Hematopoietic multipotent progenitor cell treated with erythropoietin and hydrocortisone succinate and interleukin-3 and kit ligand, for 15 days (in vitro differentiated cells): ENCODE measurements around the gene TMEM222.
A peak's percentile ranks its signal among the peaks of the same experiment; 100 is the strongest.

Experiments
- DNase-seq: peaks from one replicate; pipeline ENCODE4 v3.0.0-alpha.2; 2015; ENCODE audit warnings: low spot score

The TMEM222 gene

GRCh38 chr1:27306892-27307761 is 14.8 kb upstream of the TMEM222 start:
- no peak for DNase-seq

GRCh38 chr1:27307874-27308598 is 13.9 kb upstream of the TMEM222 start:
- DNase-seq = no peak

GRCh38 chr1:27314169-27314568 is 7.8 kb upstream of the TMEM222 start:
- no peak for DNase-seq

DNA sequence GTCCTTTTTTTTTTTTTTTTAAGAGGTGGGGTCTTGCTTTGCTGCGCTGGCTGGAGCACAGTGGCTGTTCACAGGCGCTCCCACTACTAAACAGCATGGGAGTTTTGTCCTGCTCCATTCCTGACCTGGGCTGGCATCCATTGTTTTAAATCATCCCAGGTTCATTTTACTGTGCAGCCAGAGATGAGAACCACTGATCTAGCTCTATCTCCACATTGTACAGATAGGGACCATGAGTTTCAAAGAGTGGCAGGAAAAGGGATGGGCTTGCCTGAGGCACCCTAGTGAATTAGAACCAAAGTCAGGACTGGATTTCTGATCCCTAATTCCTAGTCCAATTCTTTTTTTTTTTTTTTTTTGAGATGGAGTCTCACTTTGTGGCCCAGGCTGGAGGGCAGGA is 7.2 kb upstream of the TMEM222 start:
- no peak for DNase-seq

DNA sequence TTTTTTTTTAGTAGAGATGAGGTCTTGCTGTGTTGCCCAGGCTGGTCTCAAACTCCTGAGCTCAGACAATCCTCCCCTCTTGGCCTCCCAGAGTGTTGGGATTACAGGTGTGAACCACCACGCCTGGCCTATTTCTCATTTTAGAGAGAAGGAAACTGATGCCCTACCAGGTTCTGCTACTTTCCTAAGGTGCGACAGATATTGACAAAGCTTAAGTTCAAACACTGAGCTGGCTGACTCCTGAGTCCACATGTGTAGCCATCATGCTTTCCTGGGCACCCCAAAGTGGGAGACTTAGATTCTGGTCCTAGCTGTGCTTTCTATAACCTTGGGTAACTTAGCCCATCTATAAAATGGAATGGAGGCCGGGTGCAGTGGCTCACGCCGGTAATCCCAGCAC is 5.1 kb upstream of the TMEM222 start:
- DNase-seq = no peak

GRCh38 chr1:27318136-27318535 is 3.8 kb upstream of the TMEM222 start:
- DNase-seq = no peak

DNA sequence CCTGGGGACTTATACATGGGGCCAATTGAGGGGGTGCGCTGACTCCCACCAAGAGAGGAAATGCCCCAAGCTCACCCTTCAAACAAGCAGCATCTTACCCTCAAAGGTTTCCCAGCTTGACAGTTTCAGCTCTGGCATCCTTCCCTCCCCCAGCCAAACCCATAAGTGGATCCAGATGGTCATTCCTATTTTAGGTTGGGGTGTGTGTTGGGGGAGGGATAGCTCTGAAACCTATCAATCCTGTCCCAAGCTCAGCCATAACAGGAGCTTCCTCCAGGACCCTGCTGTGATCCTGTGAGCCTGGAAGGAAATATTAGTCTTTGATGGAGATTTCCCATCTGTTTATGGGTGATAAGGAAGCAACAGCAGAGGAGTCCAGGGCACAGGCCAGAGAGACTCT is 3.4 kb upstream of the TMEM222 start:
- DNase-seq = no peak

GRCh38 chr1:27322569-27323240 is 742 bp downstream of the TMEM222 start:
- DNase-seq = peak; percentile 38

GRCh38 chr1:27325286-27325685 is 3.3 kb downstream of the TMEM222 start:
- no peak for DNase-seq

DNA sequence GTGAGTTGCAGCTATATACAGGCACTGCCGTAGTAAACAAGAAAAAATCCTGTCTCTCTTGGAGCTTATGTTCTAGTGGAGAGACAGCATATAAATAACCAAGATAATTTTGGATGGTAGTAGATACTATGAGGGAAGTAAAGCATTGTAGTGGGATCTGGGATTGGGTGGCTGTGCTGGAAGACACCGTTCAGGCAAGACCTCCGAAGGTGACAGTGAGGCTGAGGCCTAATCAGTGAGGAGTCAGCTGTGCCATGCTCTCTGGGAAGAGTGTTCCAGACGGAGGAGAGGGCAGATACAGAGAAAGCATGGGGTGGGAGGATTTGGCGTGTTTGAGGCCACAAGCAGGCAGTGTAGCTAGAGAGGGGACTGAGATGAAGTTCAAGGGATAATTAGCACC is 6.0 kb downstream of the TMEM222 start:
- DNase-seq = no peak

- no peak for DNase-seq
Measured at GRCh38 chr1:27330786-27331185, 8.8 kb downstream of the TMEM222 start.

GRCh38 chr1:27331426-27331825 is 9.5 kb downstream of the TMEM222 start:
- DNase-seq = no peak

DNA sequence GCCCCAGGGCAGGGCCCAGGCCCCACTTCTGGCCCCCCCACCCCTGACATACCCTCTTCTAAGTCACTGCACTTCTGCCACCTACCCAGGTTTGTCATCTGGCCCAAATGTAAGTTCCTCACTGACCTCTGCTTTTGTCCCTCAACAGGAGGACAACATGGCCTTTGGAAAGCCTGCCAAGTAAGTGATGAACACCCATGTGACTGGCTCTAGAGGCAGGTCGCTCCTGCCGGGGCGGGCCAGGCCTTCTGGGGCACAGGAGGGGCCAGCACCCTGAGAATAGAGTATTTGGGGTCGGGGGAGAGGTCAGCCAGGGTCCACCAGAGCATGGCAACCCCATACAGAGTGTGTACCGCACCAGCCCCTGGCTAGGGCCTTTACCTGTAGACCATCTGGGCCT is 10.0 kb downstream of the TMEM222 start:
- DNase-seq = no peak

- DNase-seq = peak; percentile 51
Measured at GRCh38 chr1:27332536-27333281, 10.7 kb downstream of the TMEM222 start.

DNA sequence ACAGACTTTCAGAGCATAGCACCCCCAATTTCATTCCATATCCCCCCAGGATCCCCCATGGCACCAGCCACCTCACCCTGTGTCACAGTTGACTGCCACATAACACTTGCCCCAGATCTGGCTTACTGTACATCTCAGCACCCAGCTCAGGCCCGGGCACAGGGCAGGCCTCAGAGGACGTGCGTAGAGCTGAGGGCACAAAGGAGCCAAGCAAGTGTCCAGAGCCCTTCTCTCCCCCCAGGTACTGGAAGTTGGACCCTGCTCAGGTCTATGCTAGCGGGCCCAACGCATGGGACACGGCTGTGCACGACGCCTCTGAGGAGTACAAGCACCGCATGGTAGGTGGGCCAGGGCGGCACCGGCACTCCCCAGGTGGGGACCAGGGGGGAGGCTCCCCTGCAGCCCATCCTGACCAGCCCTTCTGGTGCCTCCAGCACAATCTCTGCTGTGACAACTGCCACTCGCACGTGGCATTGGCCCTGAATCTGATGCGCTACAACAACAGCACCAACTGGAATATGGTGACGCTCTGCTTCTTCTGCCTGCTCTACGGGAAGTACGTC is 11.8 kb downstream of the TMEM222 start:
- no peak for DNase-seq

GRCh38 chr1:27335506-27336422 is 13.8 kb downstream of the TMEM222 start:
- no peak for DNase-seq

- DNase-seq = no peak
Measured at GRCh38 chr1:27336756-27337155, 14.8 kb downstream of the TMEM222 start.

DNA sequence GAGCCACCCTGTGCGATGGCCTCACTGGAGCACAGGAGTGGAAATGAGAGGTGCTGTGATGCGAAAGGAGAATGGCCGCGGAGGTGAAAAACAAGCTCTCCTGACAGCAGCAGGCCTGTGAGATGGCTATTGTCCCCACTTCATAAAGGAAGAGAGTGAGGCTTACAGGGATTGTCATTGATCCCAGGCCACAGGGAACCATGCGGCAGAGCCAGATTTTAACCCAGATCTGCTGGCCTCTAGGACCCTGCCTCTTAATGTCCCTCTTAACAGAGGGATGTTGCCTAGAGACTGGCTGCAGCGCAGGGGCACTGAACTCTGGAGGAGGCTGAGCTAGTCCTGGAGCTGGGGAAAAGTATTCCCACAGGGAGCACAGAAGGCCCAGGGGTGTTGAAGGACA is 16.8 kb downstream of the TMEM222 start:
- no peak for DNase-seq

DNA sequence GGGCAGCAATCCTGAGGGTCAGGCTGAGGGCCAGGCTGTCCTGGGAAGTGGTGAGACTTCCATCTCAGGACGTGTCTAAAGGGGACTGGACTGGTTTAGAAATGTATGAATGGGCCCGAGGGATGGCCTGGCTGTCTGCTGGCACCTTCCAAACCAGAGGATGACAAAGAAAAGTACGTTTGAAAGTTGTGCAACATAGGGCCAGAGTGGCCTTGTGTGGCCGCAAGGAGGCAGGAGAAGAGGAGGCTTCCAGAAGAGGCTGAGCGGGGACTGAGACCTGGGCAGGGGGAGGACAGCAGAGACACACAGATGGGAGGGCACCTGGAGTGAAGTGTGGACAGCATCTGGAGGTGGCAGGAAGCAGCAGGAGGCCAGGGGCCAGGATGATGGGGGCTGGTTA is 17.2 kb downstream of the TMEM222 start:
- no peak for DNase-seq

DNA sequence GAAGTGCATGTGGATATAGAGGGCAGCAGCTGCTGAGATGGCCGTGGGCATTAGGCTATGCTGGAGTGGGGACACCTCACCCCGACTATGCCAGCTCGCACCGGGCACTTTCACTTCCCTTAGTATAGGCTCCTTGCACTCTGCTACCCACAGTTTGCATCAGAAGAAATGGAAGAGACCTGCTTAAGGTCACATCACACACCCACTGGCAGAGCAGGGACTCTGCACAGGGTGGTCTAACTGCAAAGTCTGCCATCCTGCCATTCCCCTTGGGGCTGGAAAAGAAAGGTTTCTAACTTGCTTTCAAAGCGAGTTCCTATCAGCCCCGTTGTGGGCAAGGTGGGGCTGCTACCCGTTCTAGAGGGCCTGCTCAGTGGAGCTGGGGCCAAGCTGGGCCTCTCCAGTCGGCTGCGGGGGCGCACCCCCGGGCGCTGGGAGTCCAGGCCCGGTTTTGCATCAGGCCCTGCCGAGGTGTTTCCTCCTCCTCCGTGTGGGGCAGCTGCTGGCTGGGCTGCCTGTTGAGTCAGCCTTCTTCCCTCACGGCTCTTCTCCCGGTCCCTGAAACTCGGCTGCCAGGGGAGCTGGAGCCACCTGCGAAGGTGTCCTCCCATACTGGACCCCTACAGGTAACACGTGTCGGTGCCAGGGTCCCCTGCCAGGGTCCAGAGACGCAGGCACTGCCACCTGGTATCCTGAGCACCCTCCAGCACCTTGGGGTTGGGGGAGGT is 19.7 kb downstream of the TMEM222 start, which contains the start of gene SYTL1:
Gene SYTL1 (plus strand): TSS at position 498 of the 728 bp plus-strand sequence. CDS start 3,313 bp downstream, outside the sequence.
- DNase-seq = no peak
